Measurements from ENCODE around the gene DGCR8.
"Not testable (repeated sequence)": the region's sequence is repeated elsewhere in the genome, so short reads cannot be mapped to it uniquely, and the experiment has no call there.

Gene DGCR8

DNA sequence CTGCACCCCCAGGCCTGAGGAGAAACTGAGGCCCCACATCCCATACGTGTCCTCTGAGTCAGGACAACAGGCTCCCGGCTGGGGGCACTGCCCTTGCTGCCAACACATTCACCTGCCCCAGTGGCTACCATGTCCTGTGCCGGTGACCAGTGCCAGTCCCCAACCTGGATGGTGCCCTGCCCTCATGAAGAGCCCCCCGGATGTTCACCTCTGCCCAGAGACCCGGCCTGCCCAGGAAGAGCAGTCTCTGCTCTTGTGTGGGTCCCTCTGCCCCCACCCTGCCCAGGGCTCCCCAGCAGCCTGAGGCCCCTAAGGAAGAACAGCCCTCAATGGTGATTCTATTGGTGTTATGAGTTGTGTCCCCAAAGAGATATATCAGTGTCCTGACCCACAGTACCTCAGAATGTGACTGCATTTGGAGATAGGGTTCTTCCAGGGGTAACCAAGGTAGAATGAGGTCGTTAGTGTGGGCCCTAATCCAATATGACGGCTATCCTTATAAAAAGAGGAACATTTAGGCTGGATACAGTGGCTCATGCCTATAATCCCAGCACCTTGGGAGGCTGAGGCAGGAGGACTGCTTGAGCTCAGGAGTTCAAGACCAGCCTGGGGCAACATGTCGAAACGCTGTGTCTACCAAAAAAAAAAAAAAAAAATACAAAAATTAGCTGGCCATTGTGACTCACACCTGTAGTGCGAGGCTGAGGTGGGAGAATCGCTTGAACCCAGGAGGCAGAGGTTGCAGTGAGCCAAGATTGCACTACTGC, 13.2 kb upstream of the DGCR8 start:
- in situ Hi-C loops (cut with HindIII; ENCODE audit: low sequenced_read_pairs), result no loop called here
- TF ChIP-seq, protein P1, sequence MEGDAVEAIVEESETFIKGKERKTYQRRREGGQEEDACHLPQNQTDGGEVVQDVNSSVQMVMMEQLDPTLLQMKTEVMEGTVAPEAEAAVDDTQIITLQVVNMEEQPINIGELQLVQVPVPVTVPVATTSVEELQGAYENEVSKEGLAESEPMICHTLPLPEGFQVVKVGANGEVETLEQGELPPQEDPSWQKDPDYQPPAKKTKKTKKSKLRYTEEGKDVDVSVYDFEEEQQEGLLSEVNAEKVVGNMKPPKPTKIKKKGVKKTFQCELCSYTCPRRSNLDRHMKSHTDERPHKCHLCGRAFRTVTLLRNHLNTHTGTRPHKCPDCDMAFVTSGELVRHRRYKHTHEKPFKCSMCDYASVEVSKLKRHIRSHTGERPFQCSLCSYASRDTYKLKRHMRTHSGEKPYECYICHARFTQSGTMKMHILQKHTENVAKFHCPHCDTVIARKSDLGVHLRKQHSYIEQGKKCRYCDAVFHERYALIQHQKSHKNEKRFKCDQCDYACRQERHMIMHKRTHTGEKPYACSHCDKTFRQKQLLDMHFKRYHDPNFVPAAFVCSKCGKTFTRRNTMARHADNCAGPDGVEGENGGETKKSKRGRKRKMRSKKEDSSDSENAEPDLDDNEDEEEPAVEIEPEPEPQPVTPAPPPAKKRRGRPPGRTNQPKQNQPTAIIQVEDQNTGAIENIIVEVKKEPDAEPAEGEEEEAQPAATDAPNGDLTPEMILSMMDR (IDR thresholded peaks at IDR 0.05; ENCODE audit: low read depth, low read length), result no peak
- DNase-seq (ENCODE audit: low read depth, low spot score), result no peak
- H3K4me3 ChIP-seq (ENCODE audit: low read depth, low read length), result no peak overlapping the region

DNA sequence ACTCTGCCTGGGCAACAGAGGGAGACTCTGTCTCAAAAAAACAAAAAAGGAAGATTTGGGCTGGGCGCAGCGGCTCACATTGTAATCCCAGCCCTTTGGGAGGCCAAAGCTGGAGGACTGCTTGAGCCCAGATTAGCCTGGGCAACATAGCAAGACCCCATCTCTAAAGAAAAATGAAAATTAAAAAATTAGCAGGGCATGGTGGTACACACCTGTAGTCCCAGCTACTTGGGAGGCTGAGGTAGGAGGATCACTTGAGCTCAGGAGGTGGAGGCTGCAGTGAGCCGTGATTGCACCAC, 12.7 kb upstream of the DGCR8 start:
- in situ Hi-C loops (cut with HindIII; ENCODE audit: low sequenced_read_pairs); DNase-seq (ENCODE audit: low read depth, low spot score); H3K4me3 ChIP-seq (ENCODE audit: low read depth, low read length): not testable (repeated sequence)

DNA sequence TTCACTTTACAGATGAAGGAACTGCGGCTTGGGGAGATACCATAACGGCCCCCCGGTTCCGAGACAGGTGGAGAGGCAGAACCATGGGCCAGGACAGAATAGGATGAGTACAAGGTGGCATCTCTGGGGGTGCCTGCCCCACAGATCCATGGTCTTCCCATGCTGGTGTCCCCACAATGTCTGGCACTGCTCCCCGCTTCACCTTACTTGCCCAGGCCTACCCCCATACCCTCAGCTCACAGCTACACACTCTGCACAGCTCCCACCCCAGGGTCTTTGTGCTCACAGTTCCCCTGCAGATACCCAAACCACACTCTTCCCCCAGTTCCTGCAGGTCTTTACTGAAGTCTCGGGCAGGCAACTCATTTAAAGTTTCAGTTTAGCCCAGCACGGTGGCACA, 11.4 kb upstream of the DGCR8 start:
- TF ChIP-seq, protein P1 (IDR thresholded peaks at IDR 0.05; ENCODE audit: low read depth, low read length), result no peak
- no peak overlapping the region for H3K4me3 ChIP-seq (ENCODE audit: low read depth, low read length)
- in situ Hi-C loops (cut with HindIII; ENCODE audit: low sequenced_read_pairs), result no loop called here
- no peak for DNase-seq (ENCODE audit: low read depth, low spot score)

DNA sequence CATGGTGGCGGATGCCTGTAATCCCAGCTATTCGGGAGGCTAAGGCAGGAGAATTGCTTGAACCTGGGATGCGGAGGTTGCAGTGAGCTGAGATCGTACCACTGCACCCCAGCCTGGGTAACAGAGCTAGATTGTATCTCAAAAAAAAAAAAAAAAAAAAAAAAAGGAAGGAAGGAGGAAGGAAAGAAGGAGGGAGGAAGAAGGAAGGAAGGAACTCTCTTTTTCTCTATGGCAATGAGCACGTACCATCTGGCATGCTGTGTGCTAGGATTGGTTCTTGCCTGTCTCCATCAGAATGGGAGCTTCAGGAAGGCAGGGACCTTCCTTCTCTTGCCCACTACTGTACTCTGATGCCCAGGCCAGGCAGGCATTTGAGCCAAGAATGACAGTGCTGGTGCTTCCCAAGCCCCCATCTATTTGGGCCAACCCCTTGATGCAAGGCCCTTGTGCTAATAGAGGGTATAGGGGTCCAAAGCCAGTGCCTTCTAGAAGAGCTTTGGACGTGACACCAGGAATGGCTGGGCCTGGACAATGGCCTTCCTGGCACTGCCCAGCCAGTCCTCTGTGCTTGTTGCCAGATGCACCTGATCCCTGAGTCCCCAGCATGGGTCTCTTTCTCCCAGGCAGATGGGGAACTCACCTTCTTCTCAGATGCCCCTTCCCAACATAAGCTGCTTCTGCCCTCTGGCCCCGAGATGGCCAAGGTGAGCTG, 10.6 kb upstream of the DGCR8 start:
- in situ Hi-C loops (cut with HindIII; ENCODE audit: low sequenced_read_pairs), result no loop called here
- DNase-seq (ENCODE audit: low read depth, low spot score), result no peak
- no peak overlapping the region for H3K4me3 ChIP-seq (ENCODE audit: low read depth, low read length)
- TF ChIP-seq, protein P1 (IDR thresholded peaks at IDR 0.05; ENCODE audit: low read depth, low read length), result no peak

DNA sequence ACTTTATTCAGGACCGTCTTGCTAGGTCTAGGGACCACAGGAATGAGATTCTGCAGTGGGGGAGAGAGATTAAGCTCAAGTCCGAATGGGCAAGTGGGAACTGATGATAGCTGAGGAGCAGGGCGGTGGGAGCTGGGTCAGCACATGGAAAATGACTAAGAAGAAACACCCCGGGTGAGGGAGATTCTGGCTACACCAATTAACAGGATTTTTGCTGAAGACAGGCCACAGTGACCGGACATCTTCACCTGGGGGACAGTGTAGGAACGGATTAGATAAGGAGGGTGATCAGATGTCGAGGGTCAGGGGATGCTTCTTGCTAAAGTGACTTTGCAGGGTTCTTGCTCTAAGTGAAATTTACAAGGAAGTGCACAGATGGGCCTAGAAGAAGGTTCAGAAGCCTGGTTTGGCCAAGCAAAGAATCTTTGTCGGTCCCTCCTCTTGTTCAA, 8.5 kb upstream of the DGCR8 start:
- TF ChIP-seq, protein P1 (IDR thresholded peaks at IDR 0.05; ENCODE audit: low read depth, low read length), result no peak
- no peak for DNase-seq (ENCODE audit: low read depth, low spot score)
- H3K4me3 ChIP-seq (ENCODE audit: low read depth, low read length), result no peak overlapping the region

DNA sequence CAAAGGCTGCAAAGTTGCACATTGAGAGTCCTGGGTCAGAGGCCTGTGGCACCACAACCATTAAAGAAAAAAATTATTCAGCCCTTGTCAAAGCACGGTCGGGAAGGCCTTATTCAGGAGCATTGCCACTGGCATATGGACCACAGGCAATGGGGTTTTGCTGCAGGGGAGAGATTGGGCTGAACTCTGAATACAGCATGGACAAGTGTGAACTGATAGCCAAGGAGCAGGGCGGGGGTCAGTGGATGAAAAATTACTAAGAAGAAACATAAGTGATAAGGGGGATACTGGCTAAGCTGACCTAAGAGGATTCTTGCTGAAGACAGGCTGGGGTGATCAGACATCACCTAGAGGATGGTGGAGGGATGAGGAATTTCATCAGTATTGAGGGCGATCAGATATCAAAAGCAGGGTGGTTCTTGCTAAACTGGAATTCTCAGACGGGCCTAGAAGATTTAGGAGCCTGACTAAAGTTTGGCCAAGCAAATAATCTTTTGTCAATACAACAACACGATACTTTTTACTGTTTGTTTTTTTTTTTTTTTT, 3.3 kb upstream of the DGCR8 start:
- no peak for DNase-seq (ENCODE audit: low read depth, low spot score)
- TF ChIP-seq, protein P1 (IDR thresholded peaks at IDR 0.05; ENCODE audit: low read depth, low read length), result no peak
- in situ Hi-C loops (cut with HindIII; ENCODE audit: low sequenced_read_pairs), result no loop called here
- H3K4me3 ChIP-seq (ENCODE audit: low read depth, low read length), result no peak overlapping the region

More for the DNA sequence above, 8.5 kb upstream of the DGCR8 start:
- in situ Hi-C loops (cut with HindIII; ENCODE audit: low sequenced_read_pairs), result no loop called here

DNA sequence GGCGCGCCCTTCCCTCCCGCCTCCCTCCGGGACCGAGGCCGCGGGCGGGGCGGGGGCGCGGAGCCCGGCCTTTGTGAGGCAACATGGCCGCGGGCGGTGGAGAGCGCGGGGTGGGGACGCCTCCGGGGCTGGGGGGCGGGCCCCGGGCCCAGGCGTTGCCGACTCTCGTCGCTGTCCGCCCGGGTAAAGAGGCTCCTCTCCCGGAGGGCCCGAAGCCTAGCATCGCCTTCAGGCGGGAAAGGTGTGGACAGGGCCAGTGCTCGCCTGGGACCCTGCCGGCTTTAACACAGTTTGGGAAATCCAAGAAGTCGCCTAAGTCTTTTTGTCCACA, 369 bp downstream of the DGCR8 start:
- in situ Hi-C loops (cut with HindIII; ENCODE audit: low sequenced_read_pairs), result no loop called here
- peak; percentile 51 for DNase-seq (ENCODE audit: low read depth, low spot score)
- TF ChIP-seq, protein P1 (IDR thresholded peaks at IDR 0.05; ENCODE audit: low read depth, low read length), result no peak
- peak overlapping the region; percentile 81 for H3K4me3 ChIP-seq (ENCODE audit: low read depth, low read length)

Data from astrocyte of the spinal cord (primary cell).